Measurements from ENCODE around the gene ITM2C.

Gene ITM2C

GRCh38 chr2:230921806-230922595 lies 57.3 kb downstream of the ITM2C start:
- no peaks in the 10 kb centered on the region for H3K9me3 ChIP-seq (ENCODE audit: insufficient read depth, low read length)
- no peak for TF ChIP-seq EZH2phosphoT487 (conservative IDR thresholded peaks at IDR 0.05; ENCODE audit: low read length)
- no peak for TF ChIP-seq CTCF (IDR thresholded peaks at IDR 0.05; ENCODE audit: insufficient read depth, low read length, poor library complexity, severe bottlenecking)
- H3F3A ChIP-seq (ENCODE audit: insufficient read depth): no peaks in the 10 kb centered on the region
- H3K27ac ChIP-seq (ENCODE audit: low read depth, low read length): no peak overlapping the region
- H3K9ac ChIP-seq (ENCODE audit: low read length): no peak overlapping the region
- no peaks in the 10 kb centered on the region for H3K9me2 ChIP-seq (replicated peaks; ENCODE audit: insufficient read depth, low read length)
- no peaks in the 10 kb centered on the region for H3K79me2 ChIP-seq (ENCODE audit: insufficient read depth, low read length)
- no peaks in the 10 kb centered on the region for H4K20me1 ChIP-seq (ENCODE audit: low read depth, low read length)
- no peak overlapping the region for H3K4me2 ChIP-seq (ENCODE audit: low read depth, low read length, poor library complexity, severe bottlenecking)
- H3K27me3 ChIP-seq (ENCODE audit: low read length): no peaks in the 10 kb centered on the region
- H3K4me3 ChIP-seq (ENCODE audit: insufficient read depth, low read length, poor library complexity, severe bottlenecking): no peak overlapping the region
- no peak overlapping the region for H2AFZ ChIP-seq (ENCODE audit: low read depth, low read length, severe bottlenecking)
- H3K36me3 ChIP-seq (ENCODE audit: low read length): no peaks in the 10 kb centered on the region

- no peak for TF ChIP-seq EZH2phosphoT487 (conservative IDR thresholded peaks at IDR 0.05; ENCODE audit: low read length)
- TF ChIP-seq CTCF (IDR thresholded peaks at IDR 0.05; ENCODE audit: insufficient read depth, low read length, poor library complexity, severe bottlenecking): no peak
- no peaks in the 10 kb centered on the region for H3K79me2 ChIP-seq (ENCODE audit: insufficient read depth, low read length)
- no peaks in the 10 kb centered on the region for H3K36me3 ChIP-seq (ENCODE audit: low read length)
- H3K4me3 ChIP-seq (ENCODE audit: insufficient read depth, low read length, poor library complexity, severe bottlenecking): no peak overlapping the region
- no peaks in the 10 kb centered on the region for H4K20me1 ChIP-seq (ENCODE audit: low read depth, low read length)
- no peak overlapping the region for H3K27ac ChIP-seq (ENCODE audit: low read depth, low read length)
- no peaks in the 10 kb centered on the region for H3F3A ChIP-seq (ENCODE audit: insufficient read depth)
- no peaks in the 10 kb centered on the region for H3K9me2 ChIP-seq (replicated peaks; ENCODE audit: insufficient read depth, low read length)
- H3K27me3 ChIP-seq (ENCODE audit: low read length): no peaks in the 10 kb centered on the region
- H3K9me3 ChIP-seq (ENCODE audit: insufficient read depth, low read length): no peaks in the 10 kb centered on the region
- H3K4me2 ChIP-seq (ENCODE audit: low read depth, low read length, poor library complexity, severe bottlenecking): no peak overlapping the region
- H3K9ac ChIP-seq (ENCODE audit: low read length): no peak overlapping the region
- no peak overlapping the region for H2AFZ ChIP-seq (ENCODE audit: low read depth, low read length, severe bottlenecking)
Observed at GRCh38 chr2:230922951-230923717, 58.4 kb downstream of the ITM2C start.

GRCh38 chr2:230924092-230924469 lies 59.3 kb downstream of the ITM2C start:
- no peak overlapping the region for H3K27ac ChIP-seq (ENCODE audit: low read depth, low read length)
- no peaks in the 10 kb centered on the region for H3K27me3 ChIP-seq (ENCODE audit: low read length)
- no peaks in the 10 kb centered on the region for H3K9me3 ChIP-seq (ENCODE audit: insufficient read depth, low read length)
- no peak overlapping the region for H3K4me2 ChIP-seq (ENCODE audit: low read depth, low read length, poor library complexity, severe bottlenecking)
- H3K4me3 ChIP-seq (ENCODE audit: insufficient read depth, low read length, poor library complexity, severe bottlenecking): no peak overlapping the region
- no peak overlapping the region for H3K9ac ChIP-seq (ENCODE audit: low read length)
- no peak overlapping the region for H2AFZ ChIP-seq (ENCODE audit: low read depth, low read length, severe bottlenecking)
- TF ChIP-seq CTCF (IDR thresholded peaks at IDR 0.05; ENCODE audit: insufficient read depth, low read length, poor library complexity, severe bottlenecking): no peak
- H4K20me1 ChIP-seq (ENCODE audit: low read depth, low read length): no peaks in the 10 kb centered on the region
- no peaks in the 10 kb centered on the region for H3F3A ChIP-seq (ENCODE audit: insufficient read depth)
- no peaks in the 10 kb centered on the region for H3K36me3 ChIP-seq (ENCODE audit: low read length)
- no peaks in the 10 kb centered on the region for H3K9me2 ChIP-seq (replicated peaks; ENCODE audit: insufficient read depth, low read length)
- no peaks in the 10 kb centered on the region for H3K79me2 ChIP-seq (ENCODE audit: insufficient read depth, low read length)
